NK-92 (cell line): ENCODE results near the gene CPT1C.
A peak's percentile ranks its signal among the peaks of the same experiment; 100 is the strongest.

Experiments
- DNase-seq: peaks from one replicate; lab custom pipeline; 2025; ENCODE audit not compliant: unreplicated experiment; lab: John Stamatoyannopoulos, UW

Gene CPT1C

DNA sequence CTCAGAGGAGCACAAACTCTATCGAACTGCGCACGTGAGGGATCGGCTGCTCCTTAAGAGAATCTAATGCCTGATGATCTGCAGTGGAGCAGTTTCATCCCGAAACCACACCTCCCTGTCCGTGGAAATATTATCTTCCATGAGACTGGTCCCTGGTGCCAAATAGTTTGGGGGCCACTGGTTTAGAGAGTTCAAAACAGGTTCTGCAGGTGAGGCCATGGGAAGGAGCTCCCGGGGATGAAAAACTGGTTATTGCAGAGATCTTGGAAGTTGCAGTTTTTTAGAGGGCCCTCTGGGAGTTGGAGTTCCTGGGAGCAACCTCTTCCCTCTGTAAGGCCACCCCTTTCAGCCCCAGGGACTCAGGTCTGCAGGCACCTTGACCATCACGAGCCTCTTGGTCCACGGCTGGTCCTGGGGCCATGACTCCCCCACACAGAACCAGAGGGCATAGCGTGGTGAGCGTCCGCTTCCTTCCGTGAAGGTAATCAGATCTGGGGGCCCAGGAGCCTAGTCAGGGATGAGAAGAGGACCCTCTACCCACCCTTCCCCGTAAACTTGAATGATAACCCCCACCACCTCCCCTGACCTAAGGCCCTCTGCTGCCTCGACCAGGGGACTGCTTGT, 30.5 kb upstream of the CPT1C start:
- DNase-seq, result no peak

DNA sequence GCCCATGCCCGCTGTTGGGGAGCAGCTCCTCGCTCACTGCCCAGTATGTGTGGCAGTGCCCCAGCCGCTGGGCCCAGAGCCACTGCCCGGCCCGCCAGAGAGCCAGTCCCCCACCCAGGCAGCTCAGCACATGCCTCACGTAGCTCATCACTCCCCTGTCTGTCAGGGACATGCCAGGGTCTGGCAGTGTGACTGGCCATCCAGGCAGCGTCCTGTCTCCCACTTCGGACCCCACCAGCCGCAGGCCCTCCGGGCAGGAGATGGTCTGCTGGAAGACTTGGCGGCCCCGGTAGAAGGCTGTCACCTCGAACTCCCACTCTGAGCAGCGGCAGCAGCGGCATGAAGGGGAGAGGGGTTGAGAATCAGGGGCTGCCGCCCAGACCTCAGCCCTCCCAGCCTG, 28.9 kb upstream of the CPT1C start:
- no peak for DNase-seq

DNA sequence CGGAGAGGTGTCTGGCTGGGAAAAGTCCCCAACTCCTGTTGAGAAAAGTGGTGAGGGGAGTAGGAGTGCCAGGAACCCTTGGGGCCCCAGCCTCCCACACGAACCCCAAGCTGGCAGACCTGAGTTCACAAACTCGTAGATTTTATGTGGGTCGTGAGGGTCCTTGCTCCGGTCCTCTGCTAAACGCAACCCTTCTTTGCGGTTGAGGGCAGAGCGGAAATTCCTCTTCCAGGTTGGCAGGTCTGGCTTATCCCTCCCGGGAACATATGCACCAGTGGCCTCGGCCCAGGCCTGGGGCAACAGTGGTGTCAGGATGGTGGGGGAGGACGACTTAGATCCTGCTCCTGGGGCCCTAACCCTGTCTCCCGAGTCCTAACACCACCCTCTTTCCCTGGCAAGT, 27.7 kb upstream of the CPT1C start:
- DNase-seq, result no peak

DNA sequence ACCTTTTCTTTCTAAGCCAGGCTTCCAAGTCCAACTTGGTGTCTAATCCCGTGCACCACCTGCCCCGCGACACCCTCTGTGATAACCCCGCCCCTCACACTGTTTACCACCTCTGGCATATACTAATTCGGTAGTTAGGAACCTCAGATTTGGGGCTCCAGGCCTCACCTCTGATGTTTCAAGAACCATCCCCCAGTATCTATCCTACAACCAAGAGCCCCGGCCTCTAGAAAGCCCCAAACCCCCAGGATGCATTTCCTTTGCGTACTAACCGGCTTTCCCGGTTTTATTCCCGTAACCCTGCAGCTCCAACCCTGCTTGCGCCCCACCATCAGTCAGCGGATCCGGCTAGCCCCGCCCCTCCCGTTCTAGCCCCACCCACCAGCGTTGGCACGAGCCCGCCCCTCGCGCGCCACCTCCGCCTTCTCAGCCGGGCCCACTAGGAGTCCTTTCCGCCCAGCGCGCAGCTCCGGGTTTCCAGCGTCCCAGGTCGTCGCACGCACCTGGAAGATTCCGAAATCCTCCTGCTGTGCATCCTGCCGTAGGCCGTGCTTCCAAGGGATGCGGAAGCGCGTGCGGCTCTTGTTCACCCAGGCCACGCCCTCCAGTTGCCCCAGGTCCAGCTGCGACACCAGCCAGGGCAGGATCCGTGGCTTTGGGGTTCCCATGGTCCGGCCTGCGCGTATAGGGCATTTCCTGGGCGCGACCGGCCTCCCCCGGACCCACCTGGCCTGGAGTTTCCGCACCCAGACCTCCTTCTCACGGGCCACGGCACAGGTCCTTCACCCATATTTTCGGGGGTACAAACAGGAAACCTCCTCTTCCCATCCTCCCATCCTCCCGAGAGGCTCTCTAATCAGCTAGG, 26.5 kb upstream of the CPT1C start:
- peak; percentile 51 for DNase-seq

DNA sequence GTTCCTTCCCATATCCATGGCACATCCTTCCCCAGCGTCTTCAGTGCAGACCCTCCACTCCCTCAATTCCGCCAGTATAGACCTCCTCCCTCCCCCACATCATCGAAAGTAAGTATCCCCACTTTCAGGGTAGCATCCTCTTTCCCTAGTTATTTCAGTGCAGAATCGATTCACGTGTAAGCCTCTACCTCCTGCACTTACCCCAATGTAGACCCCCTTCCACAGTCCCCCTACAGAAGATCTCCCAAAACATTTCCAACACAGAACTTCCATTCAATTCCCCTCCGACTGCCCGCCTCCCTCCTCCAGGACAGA, 25.9 kb upstream of the CPT1C start:
- DNase-seq, result no peak

DNA sequence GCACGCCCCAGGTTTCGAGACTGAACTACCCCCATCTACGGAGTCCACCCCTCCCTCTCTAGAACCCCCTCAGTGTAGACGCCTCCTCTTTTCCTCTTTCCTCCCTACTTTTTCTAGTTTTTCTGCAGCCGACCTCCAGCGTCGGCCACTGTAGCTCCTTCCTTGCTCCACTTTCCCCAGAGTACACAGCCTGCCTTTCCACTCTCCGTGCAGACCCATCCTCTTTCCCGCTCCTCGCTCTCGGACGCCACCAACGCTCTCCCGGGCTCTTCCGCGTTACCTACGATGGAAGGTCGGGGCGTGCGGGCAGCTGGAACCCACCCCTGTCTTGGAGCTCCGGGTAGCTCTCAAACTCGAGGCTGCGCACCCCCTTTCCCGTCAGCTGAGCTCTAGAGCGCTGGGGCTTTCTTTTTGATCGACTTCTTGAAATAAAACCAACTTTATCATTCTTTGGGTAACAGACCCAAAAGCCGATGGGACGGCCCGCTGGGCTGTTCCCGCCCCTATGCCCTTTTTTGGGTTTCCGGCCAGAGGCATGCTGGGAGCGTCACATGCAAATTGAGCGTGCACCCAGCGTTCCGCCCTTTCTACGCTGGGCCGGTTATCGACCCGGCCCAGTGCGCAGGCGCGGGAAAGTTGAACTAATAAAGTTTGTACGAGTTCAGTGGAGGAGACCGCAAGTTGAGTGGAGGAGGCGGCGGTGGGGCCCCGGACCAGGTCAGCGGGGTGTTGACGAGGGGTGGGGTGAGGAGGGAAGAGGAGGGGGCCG, 25.4 kb upstream of the CPT1C start, which contains the start of the genes BCL2L12 and IRF3:
Gene BCL2L12 (plus strand): TSS at position 583 of the 769 bp plus-strand sequence. CDS start 760 bp downstream, outside the sequence.
Gene IRF3 (minus strand): TSS at position 507 of the 769 bp plus-strand sequence. CDS start 1,019 bp downstream, outside the sequence.
- DNase-seq, result peak; percentile 86

DNA sequence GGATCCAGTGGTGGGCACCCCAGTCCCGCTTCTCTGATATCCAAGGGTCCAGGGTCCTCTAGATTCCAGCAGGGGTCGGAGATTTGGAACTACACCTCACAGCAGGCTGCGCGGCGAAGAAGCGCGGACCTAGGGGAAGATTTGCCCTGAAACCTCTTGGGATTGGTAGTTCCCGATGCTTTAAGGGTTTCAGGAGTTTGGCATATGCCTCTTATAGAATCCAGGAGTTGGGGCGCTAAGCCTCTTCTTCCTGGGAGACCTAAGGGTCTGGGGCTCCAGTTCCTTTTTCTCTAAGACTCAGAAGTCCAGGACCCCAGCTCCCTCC, 24.8 kb upstream of the CPT1C start:
- DNase-seq, result no peak

DNA sequence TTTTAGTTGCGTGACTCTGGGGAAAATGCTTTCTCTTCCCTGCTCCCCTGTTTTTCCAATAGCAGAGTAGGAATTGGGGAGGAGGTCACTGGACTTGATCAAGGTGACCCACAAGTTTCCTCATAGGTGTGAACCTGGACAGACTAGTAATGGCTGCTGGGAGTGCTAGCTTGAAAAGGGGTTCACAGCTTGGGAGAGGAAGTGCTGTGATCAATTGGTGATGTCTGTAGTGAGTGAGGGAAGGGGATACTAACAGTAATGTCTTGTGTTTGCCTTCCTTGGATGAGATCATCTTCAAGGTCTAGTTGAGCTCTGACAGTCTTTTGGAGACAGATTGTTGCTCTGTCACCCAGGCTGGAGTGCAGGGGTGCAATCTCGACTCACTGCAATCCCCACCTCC, 23.4 kb upstream of the CPT1C start:
- no peak for DNase-seq

DNA sequence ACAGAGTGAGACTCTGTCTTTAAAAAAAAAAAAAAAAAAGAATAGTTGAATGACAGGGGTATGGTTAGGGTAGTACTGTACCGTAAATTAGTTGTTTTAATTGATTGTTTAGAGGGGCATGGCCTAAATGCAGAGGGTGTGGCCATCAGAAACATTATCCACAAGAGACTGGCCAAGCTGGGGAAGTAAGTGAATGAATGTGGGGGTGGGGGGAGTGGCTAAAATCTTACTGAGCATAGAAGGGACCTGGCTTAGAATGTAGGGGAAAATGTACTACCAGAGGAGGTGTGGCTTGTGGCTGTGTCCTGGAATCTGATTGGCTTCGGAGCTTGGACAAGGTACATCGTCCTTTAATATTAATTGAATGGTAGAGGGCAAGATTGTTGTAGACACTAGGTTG, 21.4 kb upstream of the CPT1C start:
- no peak for DNase-seq

DNA sequence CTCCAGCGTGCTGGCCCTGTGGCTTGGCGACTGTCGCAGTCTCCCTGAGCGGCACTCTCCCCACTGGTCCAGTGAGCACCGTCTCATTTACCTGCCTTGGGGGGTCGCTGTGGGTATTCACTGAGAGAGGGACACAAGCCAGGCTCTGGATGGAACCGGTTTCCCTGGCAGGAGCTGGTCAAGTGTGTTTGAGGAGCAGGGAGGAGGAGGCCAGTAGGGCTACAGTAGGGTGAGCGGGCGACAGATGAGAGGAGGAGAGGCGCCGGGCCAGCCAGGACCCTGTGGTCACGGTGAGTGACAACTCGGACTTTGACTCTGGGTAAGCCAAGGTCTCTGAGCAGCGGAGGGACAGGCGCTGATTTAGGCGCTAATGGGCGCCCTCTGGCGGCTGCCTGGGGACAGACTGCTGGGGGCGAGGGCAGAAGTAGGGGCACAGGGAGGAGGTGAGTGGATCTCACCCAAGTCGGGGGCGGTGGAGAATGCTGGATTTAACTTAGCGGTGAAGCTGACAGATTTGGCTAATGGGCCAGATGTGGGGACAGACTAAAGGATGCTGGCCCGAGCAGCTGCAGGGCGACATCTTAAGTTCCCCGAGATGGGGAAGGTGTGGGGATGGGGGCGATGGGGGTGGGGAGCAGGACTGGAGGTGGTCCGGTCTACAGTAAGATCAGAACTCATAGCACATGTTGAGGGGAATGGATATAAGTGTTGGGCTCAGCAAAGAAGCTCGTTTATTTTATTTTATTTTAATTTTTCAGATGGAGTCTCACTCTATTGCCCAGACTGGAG, 18.6 kb upstream of the CPT1C start:
- no peak for DNase-seq

DNA sequence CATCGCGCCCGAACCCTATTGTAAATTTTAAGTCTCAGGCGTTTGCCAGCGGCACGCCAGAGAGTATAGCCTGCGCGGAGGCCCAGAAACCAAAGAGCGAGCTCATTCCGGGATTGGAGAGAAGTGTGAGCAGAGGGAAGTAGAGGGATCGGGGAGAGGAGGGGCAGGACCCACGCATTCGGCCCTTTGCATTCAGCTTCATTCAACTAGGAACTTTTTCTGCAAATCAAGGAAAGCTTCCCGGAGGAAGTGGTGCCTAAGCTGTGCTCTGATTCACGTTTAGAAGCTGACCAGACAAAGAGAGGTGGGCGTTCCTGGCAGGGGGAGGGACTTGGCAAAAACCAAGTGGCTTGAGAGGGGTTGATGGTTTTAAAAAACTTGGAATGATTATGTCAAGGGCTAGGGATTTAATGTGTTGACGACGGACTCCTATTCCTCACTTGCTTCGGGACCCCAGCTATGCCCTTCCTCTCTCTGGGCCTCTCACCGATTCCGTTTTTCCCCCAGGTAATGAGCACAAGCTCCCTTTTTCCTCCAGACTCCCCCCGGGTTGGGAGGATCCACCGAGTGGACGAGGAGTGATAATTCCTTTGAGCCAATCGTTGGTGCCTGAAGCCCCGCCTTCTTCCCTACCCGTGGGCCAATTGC, 14.7 kb upstream of the CPT1C start:
- no peak for DNase-seq

DNA sequence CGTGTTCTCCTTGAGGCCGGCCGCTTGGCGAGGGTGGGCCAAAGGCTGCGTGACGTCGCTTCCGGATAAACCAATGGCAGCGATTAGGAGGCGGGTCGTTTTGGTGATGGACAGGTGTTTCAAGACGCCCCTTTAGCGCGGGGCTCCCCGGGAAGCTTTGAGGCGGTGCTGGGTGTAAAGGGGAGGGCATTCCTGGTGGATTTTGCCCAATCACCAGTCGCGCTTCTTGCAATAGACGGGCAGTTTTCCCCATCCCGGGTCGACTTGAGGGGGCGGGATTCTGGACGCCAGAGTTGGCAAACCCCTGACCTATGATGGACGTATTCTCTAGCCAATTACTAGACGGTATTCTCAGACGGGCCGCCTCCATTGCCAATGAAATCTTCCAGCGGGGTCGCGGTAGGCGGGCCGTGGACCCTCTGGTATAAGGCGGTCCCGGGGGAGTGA, 14.1 kb upstream of the CPT1C start:
- DNase-seq, result peak; percentile 95

DNA sequence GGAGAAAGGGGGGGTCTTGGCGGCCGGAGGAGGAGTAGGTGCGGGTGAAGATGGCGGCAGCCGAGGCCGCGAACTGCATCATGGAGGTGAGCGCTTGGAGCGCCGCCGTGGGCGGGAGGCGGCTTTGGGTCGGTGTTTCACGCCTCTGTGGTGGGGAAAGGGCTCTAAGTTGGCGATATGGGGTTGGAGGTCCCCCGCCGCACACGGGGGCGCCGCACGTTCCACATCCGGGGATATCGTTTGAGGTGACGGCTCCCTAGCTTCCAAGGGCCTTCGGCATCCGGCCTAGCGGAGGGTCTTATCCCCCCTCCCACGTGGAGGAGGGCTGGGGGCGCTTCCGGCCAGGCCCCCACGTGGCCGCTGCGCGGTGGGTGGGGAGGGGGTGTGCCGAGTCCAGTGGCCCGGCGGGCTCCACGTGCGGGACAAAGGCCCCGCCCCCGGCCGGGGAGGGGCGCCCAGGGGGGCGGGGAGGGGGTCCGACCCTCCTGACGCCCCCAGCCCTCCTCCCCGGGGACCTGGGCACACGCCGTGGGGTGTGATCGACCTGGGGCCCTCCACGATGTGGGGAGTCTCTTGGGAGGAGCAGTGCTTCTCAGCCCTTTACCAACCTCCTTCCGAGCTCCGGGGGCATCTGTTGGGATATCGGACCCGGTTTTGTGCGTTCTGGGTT, 13.6 kb upstream of the CPT1C start, which contains the start of gene PRMT1:
Gene PRMT1 (plus strand): TSS at position 41 of the 670 bp plus-strand sequence. CDS start 10 bp downstream, at position 51.
- no peak for DNase-seq

DNA sequence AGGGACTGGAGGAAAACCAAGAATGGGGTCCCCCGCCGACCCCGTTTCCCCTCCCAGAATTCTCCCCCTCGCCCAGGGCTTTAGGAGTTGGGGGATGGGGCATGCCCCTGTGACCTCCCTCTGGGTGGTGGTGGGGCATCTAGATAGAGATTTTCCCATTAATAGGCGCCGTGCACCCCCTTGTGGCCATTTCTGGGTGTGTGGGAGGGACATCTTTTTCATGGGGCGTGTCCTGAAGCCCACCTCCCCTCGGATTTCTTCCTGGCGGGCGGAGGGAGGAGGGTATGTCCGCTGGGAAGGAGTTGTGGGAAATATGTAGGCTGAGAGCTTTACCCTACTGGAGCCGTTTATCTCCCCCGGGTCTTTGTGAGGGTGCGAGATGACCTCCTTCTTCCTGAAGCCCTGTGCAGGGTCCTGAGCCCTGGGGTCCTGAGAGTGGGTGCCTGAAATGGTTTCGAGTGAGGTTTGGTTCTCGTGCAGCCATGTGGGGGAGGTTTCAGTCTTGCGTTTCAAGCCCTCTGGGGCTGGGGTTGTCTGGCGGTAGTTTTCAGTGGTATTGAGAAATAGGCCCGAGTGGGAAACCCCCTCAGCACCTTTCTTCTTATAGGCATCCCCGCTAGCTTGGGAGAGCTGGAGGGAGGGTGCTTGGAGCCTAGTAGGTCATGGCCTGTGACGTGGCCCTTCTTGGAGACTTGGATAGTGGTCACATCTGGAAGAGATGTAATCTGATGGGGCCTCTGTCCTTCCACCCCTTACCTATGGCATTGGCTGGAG, 12.8 kb upstream of the CPT1C start:
- DNase-seq, result no peak

DNA sequence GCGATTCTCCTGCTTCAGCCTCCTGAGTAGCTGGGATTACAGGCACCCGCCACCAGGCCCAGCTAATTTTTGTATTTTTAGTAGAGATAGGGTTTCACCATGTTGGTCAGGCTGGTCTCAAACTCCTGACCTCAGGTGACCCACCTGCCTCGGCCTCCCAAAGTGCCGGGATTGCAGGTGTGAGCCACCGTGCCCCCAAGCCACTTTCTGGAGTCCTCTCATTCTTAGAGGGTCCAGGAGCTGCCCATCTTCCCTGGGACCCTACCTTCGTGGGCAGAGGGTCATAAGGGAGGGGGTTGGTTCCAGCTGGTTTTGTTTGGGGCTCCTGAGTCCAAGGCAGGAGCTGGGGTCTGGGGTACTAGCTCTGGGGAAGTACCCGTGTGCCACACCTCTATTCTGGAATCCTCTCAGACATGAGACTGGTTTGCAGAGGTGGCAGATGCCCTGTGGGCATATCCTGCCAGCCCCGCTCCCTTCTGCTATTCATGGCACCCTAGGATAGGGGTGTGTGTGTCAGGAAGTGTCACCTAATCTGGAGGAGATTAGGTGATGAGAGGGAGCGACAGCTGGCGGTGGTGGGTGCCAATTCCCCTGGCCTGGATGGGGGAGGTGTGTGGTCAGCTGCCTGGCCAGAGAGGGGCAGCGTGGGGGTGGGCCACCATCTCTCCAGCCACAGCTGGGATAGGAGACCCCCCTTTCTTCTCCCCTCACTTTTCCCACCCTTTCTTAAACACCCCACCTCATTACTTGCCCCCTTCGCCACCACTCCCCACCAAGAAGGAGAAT, 11.7 kb upstream of the CPT1C start:
- DNase-seq, result no peak

DNA sequence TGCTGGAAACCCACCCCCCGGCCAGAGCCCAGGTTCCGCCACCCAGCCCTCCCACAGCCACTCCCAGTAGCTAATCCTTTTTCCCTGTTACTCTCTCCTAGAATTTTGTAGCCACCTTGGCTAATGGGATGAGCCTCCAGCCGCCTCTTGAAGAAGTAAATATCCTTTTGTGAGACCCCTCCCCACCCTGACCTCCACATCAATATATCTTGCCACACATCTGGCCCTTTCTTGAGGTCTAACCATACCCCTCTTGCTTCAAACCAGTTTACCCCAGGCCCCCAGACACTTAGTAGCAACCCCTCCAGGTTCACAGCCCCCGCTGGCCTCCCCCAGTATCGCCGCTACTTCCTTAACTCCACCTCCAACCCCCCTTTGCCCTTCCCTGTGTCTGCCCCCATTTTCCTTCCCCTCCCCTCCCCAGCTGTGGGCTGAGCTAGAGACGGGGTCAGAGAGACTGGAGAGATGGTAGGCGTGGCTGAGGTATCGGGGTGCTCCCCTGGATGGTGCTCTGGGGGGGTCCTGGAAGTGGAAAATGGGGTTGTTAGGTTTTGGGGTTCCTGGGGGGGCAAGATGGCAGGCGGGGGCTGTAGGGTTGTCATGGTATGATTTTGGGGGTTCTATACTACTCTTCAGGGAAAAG, 11.0 kb upstream of the CPT1C start:
- no peak for DNase-seq

DNA sequence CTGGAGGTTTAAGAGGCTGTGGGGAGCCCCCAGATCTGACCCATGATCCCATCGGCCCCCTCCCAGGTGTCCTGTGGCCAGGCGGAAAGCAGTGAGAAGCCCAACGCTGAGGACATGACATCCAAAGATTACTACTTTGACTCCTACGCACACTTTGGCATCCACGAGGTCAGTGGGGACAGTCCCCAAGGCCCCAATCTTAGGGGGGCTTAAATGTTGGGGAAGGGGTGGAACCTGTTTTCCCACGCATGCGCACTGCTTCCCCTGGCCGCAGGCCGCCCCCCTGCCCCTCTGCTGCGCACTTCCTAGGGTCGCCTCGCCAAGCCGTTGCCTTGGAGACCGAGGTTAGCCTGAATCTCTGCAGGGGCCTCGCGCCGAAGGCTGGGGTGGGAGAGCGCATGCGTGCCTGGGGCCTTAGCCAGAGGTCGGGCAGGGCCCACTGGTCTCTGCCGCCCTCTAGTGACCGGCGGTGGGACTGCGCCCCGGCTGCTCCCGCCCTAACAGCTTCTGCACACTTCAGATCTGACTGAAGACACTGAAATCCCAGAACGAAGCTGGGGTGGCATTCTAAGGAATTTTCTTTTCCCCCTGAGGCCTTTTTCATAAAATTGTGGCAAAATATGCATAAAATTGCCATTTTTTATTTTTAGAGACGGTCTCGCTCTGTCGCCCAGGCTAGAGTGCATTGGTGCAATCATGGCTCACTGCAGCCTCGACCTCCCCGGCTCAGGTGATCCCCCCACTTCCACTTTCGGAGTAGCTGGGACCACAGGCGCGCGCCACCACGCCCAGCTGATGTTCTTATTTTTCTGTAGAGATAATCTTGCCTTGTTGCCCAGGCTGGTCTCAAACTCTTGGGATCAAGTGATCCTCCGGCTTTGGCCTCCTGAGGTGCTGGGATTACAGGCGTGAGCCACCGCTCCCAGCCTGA, 10.2 kb upstream of the CPT1C start:
- peak; percentile 61 for DNase-seq
